Stimulated activated CD8-positive, alpha-beta memory T cell treated with anti-CD3 and anti-CD28 coated beads, Interleukin-12 subunit alpha, Interleukin-12 subunit beta, amount 100 ng/mL, for 4 hours (primary cell): ENCODE results near the gene DOCK1.

Experiments
- DNase-seq: peaks from one replicate; pipeline ENCODE4 v3.0.0-alpha.2; 2020; ENCODE audit warnings: low read depth

DOCK1 gene

DNA sequence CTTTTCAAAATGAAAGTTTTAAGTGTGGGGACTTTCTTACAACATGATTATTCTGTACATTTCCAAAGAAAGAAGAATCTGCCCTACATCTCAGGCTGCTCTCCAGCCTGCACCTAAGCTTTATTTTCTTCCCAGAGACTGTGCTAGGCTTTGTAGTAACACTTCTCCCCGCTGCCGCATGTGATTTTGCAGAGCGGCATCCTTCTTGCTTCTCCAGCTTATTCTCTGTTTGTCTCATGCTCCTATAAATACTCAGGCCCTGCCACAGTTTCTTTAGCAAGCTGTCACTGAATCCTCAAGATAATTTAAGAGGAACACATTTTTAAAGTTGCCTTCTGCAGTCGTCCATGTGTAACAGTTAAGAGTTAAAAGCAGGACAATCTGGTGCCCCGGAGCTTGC, 237.6 kb downstream of the DOCK1 start:
- no peak for DNase-seq

DNA sequence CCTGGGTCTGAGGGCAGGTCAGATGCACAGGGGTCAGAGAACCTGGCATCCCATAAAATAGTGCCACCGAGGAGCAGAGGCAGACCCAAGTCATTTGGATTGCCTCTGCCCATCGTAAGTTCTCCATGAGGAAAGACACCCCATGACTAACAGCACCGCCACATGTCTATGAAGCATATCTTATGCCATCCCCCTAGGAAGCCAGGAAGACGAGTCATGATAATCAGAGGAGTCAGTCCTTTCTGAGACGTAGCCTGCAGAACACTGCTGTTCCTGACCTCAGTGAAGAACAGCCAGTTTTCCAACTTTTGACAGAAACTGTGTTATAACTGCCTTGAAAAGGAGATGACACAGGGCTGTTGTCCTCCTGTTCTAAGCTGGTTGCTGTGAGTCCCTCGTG, 239.9 kb downstream of the DOCK1 start:
- DNase-seq, result no peak

DNA sequence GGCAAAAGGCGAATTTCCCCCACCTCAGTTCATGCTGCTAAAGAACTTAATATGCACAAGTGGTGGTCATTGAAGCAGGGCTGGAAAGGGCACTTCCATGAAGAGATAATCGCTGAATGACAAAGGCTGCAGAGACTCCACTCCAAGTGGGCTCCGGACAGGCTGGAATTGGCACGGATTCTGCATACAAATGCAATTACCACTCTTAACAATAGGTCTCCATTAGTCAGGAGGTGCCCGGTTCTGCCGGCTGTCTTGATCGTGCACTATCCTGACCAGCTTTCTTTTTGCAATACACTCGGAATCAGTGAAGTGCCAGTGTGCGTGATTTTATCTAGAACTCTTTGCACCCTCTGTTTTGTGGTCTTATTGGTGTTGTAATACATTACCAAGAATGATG, 241.4 kb downstream of the DOCK1 start:
- no peak for DNase-seq

DNA sequence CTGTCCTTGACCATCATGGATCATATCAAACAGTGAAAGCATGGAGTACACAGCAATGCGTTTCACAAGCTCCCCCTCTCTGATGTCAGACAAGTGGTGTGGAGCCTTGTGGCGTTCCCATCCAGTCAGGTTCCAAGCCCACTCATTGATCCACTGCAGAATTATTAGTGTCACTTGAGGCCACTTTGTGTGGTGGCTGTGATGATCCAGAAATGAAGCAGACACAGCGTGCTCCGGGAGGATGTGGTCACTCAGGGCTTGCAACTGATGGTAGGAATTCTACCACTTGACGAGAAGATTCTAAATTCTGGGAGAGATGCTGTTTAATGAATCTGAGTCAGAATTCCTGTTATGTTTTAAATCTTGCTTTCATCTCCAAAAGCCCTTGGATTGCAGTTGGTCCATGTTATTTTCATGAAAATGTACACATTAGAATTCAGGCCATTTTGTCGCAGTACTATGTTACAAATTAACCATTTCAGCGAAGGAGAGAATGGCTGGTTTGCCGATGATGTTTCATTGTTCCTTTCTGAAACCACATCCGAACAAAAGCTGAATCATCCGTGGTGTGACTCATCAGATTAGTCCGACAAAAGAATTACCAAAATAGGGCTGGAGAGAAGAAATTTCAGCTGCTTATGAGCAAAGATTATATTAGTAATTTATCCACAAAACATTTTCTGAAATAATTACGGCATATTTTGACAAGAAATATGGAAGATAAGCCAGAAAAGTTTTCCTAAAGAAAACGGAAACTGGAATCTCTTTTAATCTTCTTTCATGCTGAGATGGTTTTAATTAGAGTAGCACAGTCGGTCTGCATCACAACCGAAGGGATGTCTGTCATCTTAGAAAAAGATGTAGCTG, 243.1 kb downstream of the DOCK1 start:
- DNase-seq, result no peak

DNA sequence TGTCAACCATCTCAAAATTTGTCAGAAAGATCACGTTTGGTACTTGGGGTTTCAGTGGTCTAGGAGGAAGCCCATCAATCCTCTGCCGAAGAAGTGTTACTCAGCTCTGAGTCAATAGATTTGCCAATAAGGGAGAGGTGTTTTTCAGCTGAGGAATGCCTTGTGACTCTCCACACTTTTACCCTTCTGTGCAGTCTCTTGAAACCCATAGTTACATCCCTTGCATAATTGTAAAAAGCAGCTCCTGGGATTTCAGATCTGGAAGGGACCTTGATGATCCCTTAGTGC, 243.6 kb downstream of the DOCK1 start:
- DNase-seq, result no peak

DNA sequence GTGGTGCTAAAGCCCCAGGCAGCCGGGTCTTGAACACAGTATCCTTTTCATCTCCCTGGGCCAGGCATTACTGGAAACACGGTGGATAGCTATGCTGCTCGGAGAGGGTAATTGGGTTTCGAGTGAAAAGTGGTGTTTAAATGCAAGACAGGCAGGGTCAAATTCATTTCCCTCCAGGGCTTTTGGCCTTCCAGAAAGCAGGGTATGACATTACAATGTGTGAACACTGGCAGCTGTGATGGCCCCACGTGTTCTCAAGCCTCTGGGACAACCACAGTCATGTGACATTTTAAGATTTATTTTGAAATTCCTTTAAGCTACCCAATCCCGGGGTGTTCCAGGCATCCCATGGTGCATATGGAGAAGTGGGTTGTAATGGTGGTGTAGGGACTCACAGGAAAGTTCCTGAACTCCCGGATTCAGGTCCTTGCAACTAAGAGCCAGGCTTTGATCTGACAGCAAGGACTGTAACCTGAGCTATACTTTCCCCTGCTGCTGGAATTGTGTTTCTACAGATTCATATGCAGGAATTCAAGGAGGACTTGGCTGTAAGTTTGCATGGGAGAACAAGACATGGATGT, 244.4 kb downstream of the DOCK1 start:
- DNase-seq, result no peak

DNA sequence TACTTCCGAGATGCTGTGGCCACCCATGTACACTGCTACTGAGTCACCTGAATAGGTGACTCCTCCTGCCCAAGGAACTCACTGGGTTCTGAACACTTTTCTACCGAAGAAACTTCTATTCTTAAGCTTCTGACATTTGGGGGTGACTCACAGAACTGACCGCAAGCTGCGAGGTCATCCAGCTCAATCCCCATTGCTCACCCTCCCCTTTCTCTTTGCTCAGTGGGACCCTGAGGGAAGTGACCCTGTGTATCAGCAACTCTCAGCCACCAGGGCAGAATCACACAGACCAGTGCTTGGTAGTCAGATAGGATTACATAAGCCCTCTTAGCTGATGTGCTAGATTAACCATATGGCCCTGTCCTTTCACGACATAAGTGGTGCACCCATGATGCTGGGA, 244.9 kb downstream of the DOCK1 start:
- DNase-seq, result no peak

DNA sequence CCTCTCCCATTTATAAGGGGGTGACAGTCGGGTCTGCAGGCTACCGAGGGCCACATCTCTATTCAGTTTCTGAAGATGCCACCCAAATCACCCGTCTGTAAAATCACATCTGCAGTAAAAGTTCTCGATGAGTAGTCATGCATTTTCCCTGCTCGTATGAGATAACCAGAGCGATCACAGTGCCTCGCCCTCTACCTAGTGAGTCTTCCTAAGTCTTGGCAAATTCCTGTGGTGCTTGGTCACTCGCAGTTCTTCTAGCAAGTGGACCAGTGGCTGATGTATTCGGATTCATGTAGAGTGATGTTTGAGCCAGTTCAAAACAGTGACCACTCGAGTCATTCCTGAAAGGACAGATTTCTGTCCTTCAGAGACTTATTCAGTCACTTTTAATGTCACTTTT, 246.3 kb downstream of the DOCK1 start:
- DNase-seq, result no peak

DNA sequence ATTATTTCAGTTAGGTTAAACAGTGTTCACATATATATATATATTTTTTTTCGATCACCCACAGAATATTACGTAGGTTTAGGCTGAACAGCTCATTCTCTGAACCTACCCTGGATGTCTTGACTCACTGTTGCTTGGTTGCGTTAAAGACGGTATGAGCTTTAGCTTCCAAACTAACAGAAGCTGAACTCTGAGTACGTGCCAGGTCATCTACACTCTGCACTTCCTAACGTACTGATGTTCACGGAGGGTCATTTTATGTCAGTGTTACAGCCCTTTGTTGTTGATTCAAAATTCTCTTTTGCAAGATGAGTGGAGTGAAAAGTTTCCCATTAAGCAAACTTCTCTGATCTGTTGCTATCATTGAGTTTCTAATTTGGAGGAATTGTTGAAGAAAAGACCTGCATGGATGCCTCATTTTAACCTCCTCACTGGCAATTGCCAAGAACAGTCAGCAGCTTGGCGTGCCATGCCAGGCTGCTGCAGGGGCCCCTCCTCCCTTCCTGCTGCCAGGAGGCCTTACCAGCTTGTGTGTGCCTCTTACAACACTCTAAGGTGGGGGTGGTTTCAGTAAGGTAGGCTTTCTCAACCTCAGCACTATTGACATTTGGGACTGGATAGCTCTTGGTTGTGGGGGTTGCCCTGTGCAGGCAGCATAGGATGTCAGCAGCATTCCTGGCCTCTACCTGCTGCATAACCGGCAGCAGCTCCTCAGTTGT, 246.9 kb downstream of the DOCK1 start:
- no peak for DNase-seq

DNA sequence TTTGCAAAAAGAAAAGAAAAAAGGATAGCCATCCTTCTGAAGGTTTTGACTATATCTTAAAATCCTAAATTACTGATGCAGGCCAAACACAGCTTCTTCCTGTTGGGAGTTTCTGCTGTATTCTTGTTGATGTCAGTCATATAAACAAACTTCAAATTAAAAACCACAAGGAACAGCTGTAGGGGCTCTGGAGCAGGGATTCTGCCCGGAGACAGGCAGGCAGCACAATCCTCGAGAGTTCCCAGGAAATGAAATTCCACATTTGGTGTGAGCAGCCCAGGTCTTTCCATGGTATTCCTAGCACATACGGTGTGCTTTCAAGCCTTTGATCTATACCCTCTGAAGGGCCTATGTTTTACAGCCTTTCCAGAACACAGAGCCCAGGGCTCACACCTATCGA, 248.0 kb downstream of the DOCK1 start:
- no peak for DNase-seq

DNA sequence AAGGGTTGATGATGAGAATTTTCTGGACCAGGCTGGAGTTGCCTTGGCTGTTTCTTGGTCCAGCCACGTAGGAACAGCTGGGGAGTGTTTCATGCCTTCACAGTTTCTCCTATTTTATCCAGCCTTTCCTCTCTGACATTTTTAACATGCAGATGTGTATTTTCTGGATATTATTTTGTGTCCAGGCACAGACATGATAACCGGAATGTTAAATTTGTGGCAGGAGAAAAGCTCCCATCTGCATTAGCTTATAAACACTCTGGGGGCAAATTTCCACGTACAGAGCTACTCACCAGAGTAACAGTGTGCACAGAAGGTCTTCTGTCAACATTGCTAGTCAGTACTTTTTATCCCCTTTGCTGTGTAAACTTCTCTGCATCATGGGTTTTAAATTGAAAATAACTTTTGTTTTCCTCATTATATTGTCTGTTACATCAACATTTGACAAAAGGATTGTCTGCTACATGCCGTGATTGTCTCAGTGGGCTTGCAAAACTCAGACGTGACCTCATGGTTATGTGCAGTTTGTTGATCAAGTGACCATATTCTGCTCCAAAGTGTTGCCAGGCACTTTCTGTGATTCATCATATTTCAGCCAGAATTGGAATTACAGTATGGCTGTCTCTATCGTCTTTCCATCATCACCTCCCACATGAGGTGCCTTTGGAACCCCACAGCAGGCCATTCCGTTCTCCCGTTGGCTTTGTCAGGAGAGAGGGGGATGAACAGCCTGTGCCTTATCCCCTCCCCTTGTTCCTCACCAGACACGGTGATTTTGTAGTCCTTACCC, 249.8 kb downstream of the DOCK1 start:
- no peak for DNase-seq

DNA sequence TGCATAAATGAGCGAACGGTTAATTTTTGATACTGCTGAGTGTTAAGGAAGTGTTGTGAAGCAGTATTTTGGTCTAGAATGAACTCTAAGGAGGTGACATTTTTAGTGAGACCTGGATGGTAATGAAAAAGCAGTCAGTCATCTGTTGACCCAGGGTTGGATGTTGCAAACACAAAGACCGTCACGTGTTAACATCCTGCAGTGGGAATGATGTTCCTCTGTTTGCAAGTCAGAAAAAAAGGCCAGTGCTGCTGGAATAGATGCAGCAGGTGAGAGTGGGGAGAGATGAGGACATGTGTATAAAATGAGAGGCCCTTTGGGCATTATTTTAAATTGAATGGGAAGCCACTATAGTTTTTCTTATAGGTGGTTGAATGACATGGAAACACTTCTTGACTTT, 251.9 kb downstream of the DOCK1 start:
- no peak for DNase-seq

DNA sequence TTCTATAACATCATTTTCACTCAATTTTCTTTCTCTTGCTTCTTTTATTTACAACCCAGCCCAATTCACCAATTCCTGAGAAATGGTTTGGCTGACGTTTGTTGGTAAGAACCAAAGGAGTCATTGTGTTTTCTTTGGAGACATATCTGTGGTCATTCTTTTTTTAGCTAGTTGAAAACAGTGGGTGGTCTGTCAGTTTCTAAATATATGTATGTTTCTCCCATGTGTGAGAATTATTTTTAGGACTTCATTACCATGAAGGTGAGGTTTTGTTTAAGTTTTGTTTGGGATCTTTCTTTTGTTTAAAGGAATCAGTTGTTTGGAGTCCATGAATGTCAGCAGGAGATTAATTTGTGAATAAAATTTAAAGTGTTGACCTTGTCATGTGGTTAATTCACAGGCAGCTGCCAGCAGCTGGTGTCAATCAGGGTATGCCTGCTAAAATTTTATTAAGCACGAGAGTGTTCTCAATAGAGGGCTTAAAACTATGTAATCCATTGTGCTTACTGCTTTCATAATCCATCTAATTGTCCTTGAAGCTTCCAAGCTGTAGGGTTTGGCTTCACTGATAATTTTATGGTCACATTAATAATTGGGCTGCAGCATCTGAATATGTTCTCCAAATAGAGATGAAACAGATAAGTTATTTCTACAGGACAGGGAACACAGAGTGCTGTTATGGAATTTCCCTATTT, 252.4 kb downstream of the DOCK1 start:
- DNase-seq, result no peak

DNA sequence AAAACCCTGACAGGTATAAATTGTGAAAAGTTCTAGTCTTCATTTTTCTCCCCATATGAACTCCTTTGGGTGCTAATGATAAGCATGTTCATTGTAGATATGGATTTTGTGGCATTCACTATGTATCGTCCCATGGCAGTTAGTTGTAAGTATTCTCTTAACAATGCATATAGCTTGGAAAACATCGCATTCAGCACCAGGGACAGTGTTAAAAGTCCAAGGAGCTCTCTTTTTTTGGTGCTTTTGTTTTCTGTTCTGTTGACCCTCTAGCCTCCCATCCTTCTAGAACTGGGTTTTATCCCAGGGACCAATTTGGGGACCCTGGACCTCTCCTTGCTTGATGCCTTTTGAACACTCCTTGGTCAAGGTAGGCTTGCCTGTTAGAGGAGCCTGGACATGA, 253.4 kb downstream of the DOCK1 start:
- no peak for DNase-seq

DNA sequence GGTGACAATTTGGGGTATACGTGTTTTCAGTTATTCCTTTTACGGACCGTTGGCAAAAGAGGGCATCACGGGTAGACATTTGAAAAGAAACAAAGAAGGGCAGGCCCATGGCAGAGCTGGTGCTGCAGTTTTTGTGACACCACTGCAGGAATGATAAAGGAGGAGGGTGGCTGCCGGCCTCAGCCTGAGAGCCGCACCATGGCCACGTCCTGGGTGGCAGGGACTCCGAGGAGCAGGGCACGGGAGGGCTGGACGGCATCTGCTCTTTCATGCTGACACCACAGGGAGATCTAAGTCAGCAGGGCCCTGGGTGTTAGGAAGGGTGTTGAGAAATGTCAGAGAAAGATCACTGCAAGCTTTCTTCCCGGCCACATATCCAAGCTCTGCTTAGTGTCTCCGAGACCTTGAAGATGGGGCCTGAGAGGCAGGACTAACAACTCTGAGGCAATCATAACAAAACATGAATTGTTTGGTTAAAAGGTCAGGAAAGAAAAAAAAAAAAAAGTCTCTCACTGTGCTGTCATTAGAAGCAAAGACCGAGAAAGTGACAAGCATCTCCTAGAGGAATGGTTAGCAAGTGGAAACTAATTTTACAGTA, 254.5 kb downstream of the DOCK1 start:
- no peak for DNase-seq

DNA sequence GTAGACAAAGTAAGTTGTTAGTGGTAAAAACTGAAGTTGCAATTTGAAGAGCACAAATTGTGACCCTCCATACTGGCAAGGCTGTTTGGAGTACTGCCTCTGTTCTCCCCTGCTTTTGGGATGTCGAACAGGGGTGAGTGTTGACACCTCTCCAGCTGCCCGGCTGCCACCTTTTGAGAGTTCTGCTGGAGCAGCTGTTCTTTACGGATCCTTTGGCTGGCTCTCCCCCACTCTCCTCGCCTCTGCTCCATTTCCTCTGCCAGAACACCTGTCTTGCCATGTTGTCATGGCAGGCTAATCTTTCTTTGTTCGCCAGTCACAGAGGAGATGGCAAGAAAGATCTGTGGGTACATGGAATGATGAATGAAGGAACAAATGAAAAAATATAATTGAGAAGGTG, 256.3 kb downstream of the DOCK1 start:
- DNase-seq, result no peak

DNA sequence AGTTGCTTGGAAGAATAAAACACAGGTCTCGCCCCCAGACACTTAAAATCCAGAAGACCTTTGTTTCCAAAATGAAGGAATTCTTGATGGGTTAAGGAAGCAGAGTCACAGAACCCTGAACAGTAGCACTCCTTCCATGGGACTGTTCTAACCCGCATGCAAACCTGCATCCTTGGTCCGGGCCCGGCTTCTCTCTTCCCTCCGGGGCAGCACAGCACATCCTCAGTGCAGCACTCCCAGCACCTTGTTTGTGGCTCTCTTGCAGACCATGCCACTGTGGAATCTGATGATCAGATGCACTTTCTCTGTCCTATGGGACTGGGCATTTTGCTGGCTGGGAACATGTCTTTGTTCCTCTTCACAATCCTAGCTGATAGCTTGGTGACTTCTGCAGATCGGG, 257.6 kb downstream of the DOCK1 start:
- no peak for DNase-seq

DNA sequence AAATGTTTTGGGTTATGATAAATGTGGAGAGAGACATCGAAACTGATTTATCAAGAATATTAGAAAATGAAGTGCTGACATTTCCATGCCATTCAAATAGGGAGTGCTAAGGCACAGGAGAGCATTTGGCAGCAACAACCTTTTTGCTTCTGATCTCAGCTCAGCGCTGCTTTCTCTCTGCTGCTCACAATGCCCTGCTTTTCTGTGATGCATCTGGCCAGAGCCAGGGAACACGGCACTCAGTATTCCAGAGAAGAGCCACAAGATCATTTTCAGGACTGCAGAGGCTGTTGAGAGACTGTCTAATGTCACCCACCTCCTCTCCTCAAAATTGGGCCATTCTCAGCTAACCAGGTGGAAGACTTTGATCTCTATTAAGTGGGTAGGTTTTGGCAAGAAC, 263.0 kb downstream of the DOCK1 start:
- DNase-seq, result no peak

DNA sequence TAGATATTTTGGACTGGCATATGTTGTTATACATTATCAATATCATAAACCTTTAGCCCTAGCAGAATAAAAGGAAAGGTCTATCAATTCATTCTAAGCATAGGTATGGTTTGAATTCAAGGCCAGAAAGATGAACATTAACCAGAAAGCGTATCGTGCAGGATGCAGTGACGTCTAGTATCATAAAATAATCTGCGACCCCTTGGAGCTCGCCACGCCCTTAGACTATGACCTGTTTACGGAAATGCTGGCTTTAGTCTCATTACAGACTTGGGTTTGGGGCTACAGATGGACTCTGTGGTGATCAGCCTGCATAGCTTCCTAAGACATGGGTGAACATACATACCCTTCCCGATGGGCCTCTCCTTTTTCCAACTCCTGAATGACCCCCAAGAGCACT, 269.6 kb downstream of the DOCK1 start:
- no peak for DNase-seq

DNA sequence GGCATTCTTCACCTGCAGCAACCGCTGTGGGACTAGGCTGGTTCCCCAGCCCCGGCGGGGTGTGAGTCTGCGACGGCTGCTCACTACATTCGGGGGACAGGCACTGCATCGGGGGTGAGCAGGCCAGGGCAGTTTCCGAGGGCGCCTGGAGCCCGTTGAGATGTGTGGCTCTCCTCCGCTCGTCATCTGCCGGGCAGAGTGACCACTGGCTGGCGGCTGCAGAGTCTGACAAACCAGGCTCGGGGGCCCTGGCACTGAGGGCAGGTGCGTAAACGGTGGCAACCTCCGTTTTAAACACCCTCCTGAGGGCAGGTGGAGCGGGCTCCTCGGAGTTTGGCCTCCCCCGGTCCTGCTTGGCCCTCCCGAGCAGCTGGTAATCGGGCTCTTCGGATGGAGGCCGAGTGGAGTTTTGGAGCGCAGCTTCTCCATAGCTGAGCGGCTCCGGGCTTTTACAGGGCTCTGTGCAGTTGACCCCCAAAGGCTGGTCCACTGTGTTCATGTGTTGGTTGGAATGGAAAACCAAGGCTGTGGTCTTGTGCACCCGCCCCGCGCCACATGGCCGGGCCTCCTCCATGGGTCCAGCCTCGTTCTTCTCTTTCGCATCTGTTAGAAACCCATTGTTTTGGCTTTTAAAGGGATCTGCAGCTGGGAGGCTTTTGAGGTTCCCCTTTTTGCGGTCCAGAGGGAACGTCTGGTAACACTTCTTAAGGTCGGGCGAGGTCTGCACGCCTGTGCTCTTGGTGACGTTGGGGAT, 270.3 kb downstream of the DOCK1 start:
- DNase-seq, result no peak

DNA sequence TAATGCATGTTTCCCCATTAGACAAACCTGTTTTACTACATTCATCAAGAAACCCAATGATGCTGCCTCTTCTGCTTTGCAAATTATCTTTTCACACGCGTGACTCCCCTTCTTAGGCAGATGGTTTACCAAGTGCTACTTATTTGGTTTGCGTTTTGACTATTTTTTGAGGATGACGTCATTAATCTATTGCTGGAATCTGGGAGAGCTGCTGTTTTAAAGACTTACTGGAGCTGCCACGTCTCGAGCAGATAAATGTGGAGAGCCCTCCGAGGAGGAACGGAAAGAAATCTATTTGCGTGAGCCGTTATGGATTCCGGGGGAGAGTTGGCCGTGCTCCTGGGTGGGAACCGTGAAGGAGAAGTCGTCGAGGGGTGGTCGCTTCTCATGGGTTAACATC, 271.4 kb downstream of the DOCK1 start:
- no peak for DNase-seq
